HUES48 (cell line): ENCODE data around the gene RAB41.
"Not testable (repeated sequence)": the region's sequence is repeated elsewhere in the genome, so short reads cannot be mapped to it uniquely, and the experiment has no call there.

Source experiments
- H3K27ac ChIP-seq: one replicate; pipeline ENCODE4 v1.7.0; 2013; ENCODE audit warnings: low read depth, low read length, inconsistent platforms
- H3K27me3 ChIP-seq: 2 replicates; pipeline ENCODE4 v1.6.1; 2013; ENCODE audit warnings: mild to moderate bottlenecking, low read length; ENCODE audit not compliant: control insufficient read depth, insufficient read depth
- H3K36me3 ChIP-seq: 2 replicates; pipeline ENCODE4 v1.6.1; 2013; ENCODE audit warnings: low read length; ENCODE audit not compliant: control insufficient read depth, insufficient read depth
- H3K4me1 ChIP-seq: 2 replicates; pipeline ENCODE4 v1.6.1; 2013; ENCODE audit warnings: mild to moderate bottlenecking, low read length; ENCODE audit not compliant: control insufficient read depth, insufficient read depth
- H3K4me3 ChIP-seq: 2 replicates; pipeline ENCODE4 v1.5.1; 2013; ENCODE audit warnings: mild to moderate bottlenecking, low read depth, low read length
- H3K9ac ChIP-seq: 2 replicates; pipeline ENCODE4 v1.6.1; 2013; ENCODE audit warnings: mild to moderate bottlenecking, low read depth, low read length, moderate library complexity
- H3K9me3 ChIP-seq: 2 replicates; pipeline ENCODE4 v1.6.1; 2013; ENCODE audit warnings: low read length; ENCODE audit not compliant: control insufficient read depth, insufficient read depth

The RAB41 gene

GRCh38 chrX:70255452-70255851 is 26.5 kb upstream of the RAB41 start:
- H3K27me3 ChIP-seq: no peaks in the 10 kb centered on the region
- no peaks in the 10 kb centered on the region for H3K36me3 ChIP-seq
- peaks cover 37% of the 10 kb centered on the region for H3K9me3 ChIP-seq
- no peak overlapping the region for H3K4me3 ChIP-seq
- no peak overlapping the region for H3K27ac ChIP-seq
- no peak overlapping the region for H3K9ac ChIP-seq
- no peaks in the 10 kb centered on the region for H3K4me1 ChIP-seq

- Histone ChIP-seq H3K9me3 (peaks cover 41% of the 10 kb centered on the region), H3K9ac (no peak overlapping the region), H3K4me1 (no peaks in the 10 kb centered on the region), H3K4me3 (no peak overlapping the region), H3K36me3 (no peaks in the 10 kb centered on the region), H3K27ac (no peak overlapping the region), H3K27me3 (no peaks in the 10 kb centered on the region)
These were observed 24.3 kb upstream of the RAB41 start for GRCh38 chrX:70257423-70258288.

GRCh38 chrX:70260104-70260503 is 21.9 kb upstream of the RAB41 start, which contains the start of gene P2RY4:
Gene P2RY4 (minus strand): TSS chrX:70260204. CDS start chrX:70259624, 580 bp downstream.
- Histone ChIP-seq H3K4me3 (no peak within 1 kb of the TSS), H3K4me1 (no peaks in the 10 kb centered on the region), H3K9ac (no peak within 1 kb of the TSS), H3K27me3 (no peaks in the 10 kb centered on the region), H3K27ac (no peak within 1 kb of the TSS), H3K36me3 (no peaks in the 10 kb centered on the region), H3K9me3 (peaks cover 32% of the 10 kb centered on the region)

GRCh38 chrX:70262952-70263567 is 18.9 kb upstream of the RAB41 start:
- Histone ChIP-seq H3K9ac (no peak overlapping the region), H3K4me3 (no peak overlapping the region), H3K36me3 (no peaks in the 10 kb centered on the region), H3K4me1 (no peaks in the 10 kb centered on the region), H3K27me3 (no peaks in the 10 kb centered on the region), H3K9me3 (peaks cover 44% of the 10 kb centered on the region), H3K27ac (no peak overlapping the region)

- Histone ChIP-seq H3K36me3 (no peaks in the 10 kb centered on the region), H3K4me1 (no peaks in the 10 kb centered on the region), H3K27me3 (no peaks in the 10 kb centered on the region), H3K9me3 (peaks cover 44% of the 10 kb centered on the region), H3K9ac (no peak overlapping the region), H3K27ac (no peak overlapping the region), H3K4me3 (no peak overlapping the region)
These were observed 17.2 kb upstream of the RAB41 start for GRCh38 chrX:70264784-70265183.

- H3K9ac ChIP-seq: no peak within 1 kb of the TSS
- peaks cover 43% of the 10 kb centered on the region for H3K9me3 ChIP-seq
- H3K36me3 ChIP-seq: no peaks in the 10 kb centered on the region
- no peaks in the 10 kb centered on the region for H3K27me3 ChIP-seq
- no peaks in the 10 kb centered on the region for H3K4me1 ChIP-seq
- no peak within 1 kb of the TSS for H3K4me3 ChIP-seq
- no peak within 1 kb of the TSS for H3K27ac ChIP-seq
These were observed 13.9 kb upstream of the RAB41 start, which contains the start of gene ARR3 for GRCh38 chrX:70268034-70268433. Gene ARR3 (plus strand): TSS chrX:70268334. CDS start chrX:70269386, 1,052 bp downstream.

- H3K36me3 ChIP-seq, H3K27ac ChIP-seq, H3K4me3 ChIP-seq, H3K9ac ChIP-seq, H3K27me3 ChIP-seq, H3K4me1 ChIP-seq: not testable (repeated sequence)
- peaks cover 26% of the 10 kb centered on the region; the same call in 1 of the 2 replicates for H3K9me3 ChIP-seq
These were observed 7.9 kb upstream of the RAB41 start for GRCh38 chrX:70274029-70274428.

GRCh38 chrX:70279081-70279480 is 2.9 kb upstream of the RAB41 start:
- no peaks in the 10 kb centered on the region for H3K27me3 ChIP-seq
- H3K4me1 ChIP-seq: no peaks in the 10 kb centered on the region
- no peak overlapping the region for H3K4me3 ChIP-seq
- peaks cover 37% of the 10 kb centered on the region for H3K9me3 ChIP-seq
- no peak overlapping the region for H3K27ac ChIP-seq
- H3K9ac ChIP-seq: no peak overlapping the region
- no peaks in the 10 kb centered on the region for H3K36me3 ChIP-seq

- H3K4me1 ChIP-seq: no peaks in the 10 kb centered on the region
- H3K36me3 ChIP-seq: no peaks in the 10 kb centered on the region
- H3K27ac ChIP-seq: no peak overlapping the region
- peaks cover 44% of the 10 kb centered on the region for H3K9me3 ChIP-seq
- H3K4me3 ChIP-seq: no peak overlapping the region
- no peaks in the 10 kb centered on the region for H3K27me3 ChIP-seq
- H3K9ac ChIP-seq: no peak overlapping the region
These were observed 1.4 kb upstream of the RAB41 start for GRCh38 chrX:70280573-70280972.

- Histone ChIP-seq H3K36me3 (peaks cover 43% of the 10 kb centered on the region), H3K4me1 (no peaks in the 10 kb centered on the region), H3K4me3 (peak overlapping the region; percentile 96), H3K9me3 (peaks cover 42% of the 10 kb centered on the region), H3K9ac (no peak overlapping the region), H3K27me3 (no peaks in the 10 kb centered on the region), H3K27ac (no peak overlapping the region)
These were observed 7.3 kb downstream of the RAB41 start for GRCh38 chrX:70289168-70289792.
